ENCODE data around the gene MAP3K21.

GRCh38 chr1:233290396-233291034 lies 37.0 kb upstream of the MAP3K21 start:
- no peak for TF ChIP-seq HCFC1 (IDR thresholded peaks at IDR 0.05; ENCODE audit: low read depth, low read length)
- TF ChIP-seq ZNF583 (CRISPR knock-in tag; IDR thresholded peaks at IDR 0.05), result no peak
- no peak for TF ChIP-seq SRF (CRISPR knock-in tag; IDR thresholded peaks at IDR 0.05)
- no peak for TF ChIP-seq ZFX (CRISPR knock-in tag; IDR thresholded peaks at IDR 0.05)
- TF ChIP-seq DMBX1 (CRISPR knock-in tag; IDR thresholded peaks at IDR 0.05; ENCODE audit: borderline replicate concordance), result no peak
- no peak for TF ChIP-seq EZH2 (IDR thresholded peaks at IDR 0.05; ENCODE audit: borderline replicate concordance, low read depth, low read length)
- TF ChIP-seq ELF1 (tag; IDR thresholded peaks at IDR 0.05), result no peak
- TF ChIP-seq ZNF586 (CRISPR knock-in tag; conservative IDR thresholded peaks at IDR 0.05), result no peak
- TF ChIP-seq ZNF518B (CRISPR knock-in tag; IDR thresholded peaks at IDR 0.05), result no peak
- TF ChIP-seq, protein P1, sequence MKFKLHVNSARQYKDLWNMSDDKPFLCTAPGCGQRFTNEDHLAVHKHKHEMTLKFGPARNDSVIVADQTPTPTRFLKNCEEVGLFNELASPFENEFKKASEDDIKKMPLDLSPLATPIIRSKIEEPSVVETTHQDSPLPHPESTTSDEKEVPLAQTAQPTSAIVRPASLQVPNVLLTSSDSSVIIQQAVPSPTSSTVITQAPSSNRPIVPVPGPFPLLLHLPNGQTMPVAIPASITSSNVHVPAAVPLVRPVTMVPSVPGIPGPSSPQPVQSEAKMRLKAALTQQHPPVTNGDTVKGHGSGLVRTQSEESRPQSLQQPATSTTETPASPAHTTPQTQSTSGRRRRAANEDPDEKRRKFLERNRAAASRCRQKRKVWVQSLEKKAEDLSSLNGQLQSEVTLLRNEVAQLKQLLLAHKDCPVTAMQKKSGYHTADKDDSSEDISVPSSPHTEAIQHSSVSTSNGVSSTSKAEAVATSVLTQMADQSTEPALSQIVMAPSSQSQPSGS (CRISPR knock-in tag; IDR thresholded peaks at IDR 0.05), result no peak
- TF ChIP-seq WHSC1 (IDR thresholded peaks at IDR 0.05; ENCODE audit: low read length), result no peak
- no peak for TF ChIP-seq L3MBTL2 (IDR thresholded peaks at IDR 0.05)
- TF ChIP-seq JUND (IDR thresholded peaks at IDR 0.05; ENCODE audit: borderline replicate concordance, low read depth, low read length), result no peak
- TF ChIP-seq JUND (tag; IDR thresholded peaks at IDR 0.05; ENCODE audit: borderline replicate concordance, low read depth, low read length), result no peak
- no peak for TF ChIP-seq MTA3 (IDR thresholded peaks at IDR 0.05; ENCODE audit: borderline replicate concordance)
